CD4-positive, alpha-beta T cell (primary cell): ENCODE data around the gene TENM4. TPM values are rescaled to one million over a fixed set of nuclear protein-coding genes. Genes with fewer than 3 reads are reported as not detected.

Experiments used
- ATAC-seq: fragments of 200-7000 bp; cut with Tn5 transposase; one replicate; pipeline ENCODE4 v1.10.0; 2022; ENCODE audit warnings: mild to moderate bottlenecking; ENCODE audit not compliant: poor library complexity
- CTCF ChIA-PET: fragments of 350-600 bp; sonication (Branson Sonifier 250); formaldehyde crosslinking; loops from one replicate; lab custom pipeline; 2021; ENCODE audit warnings: antibody characterized with exemption, inconsistent platforms; lab: Charles Lee
- POLR2A ChIA-PET: fragments of 350-600 bp; sonication (Branson Sonifier 250); formaldehyde crosslinking; loops from one replicate; lab custom pipeline; 2021; ENCODE audit warnings: antibody characterized with exemption, inconsistent platforms; lab: Charles Lee
- DNase-seq, 14 experiments: peaks; one replicate each; pipeline ENCODE4 v3.0.0-alpha.2; 2013 to 2020; ENCODE audit warnings: mixed read lengths in 2 of 14
- H3K27ac ChIP-seq, 2 donors: one replicate each; pipeline versions ENCODE4 v1.5.1 to v1.7.0; 2013; ENCODE audit warnings: low read length in 2 of 2, low read depth in 1 of 2, mild to moderate bottlenecking in 1 of 2
- H3K27me3 ChIP-seq, 2 experiments: 1 replicate in 1 of 2; 2 replicates in 1 of 2; pipeline versions ENCODE4 v1.6.1 to v1.7.0; 2013; ENCODE audit warnings: low read length in 2 of 2, control low read depth in 1 of 2, mild to moderate bottlenecking in 1 of 2, moderate library complexity in 1 of 2; ENCODE audit not compliant: insufficient read depth in 2 of 2, control insufficient read depth in 1 of 2
- H3K36me3 ChIP-seq: one replicate; pipeline ENCODE4 v1.6.1; 2013; ENCODE audit warnings: low read length, control low read depth; ENCODE audit not compliant: insufficient read depth
- H3K4me1 ChIP-seq: one replicate; pipeline ENCODE4 v1.6.1; 2013; ENCODE audit warnings: low read length, control low read depth; ENCODE audit not compliant: insufficient read depth
- H3K4me3 ChIP-seq: one replicate; pipeline ENCODE4 v1.5.1; 2013; ENCODE audit warnings: mild to moderate bottlenecking, low read length, moderate library complexity
- H3K9me3 ChIP-seq, 2 experiments: 1 replicate in 1 of 2; 2 replicates in 1 of 2; pipeline versions ENCODE4 v1.6.1 to v1.7.0; 2013; ENCODE audit warnings: low read length in 2 of 2, mild to moderate bottlenecking in 2 of 2, control low read depth in 1 of 2, moderate library complexity in 1 of 2; ENCODE audit not compliant: control insufficient read depth in 1 of 2, insufficient read depth in 1 of 2
- H3K27ac Mint-ChIP-seq: one replicate; pipeline ENCODE4 v1.8.0; 2020; ENCODE audit warnings: mixed read lengths
- H3K27me3 Mint-ChIP-seq: one replicate; pipeline ENCODE4 v1.8.0; 2021; ENCODE audit warnings: mixed read lengths
- H3K36me3 Mint-ChIP-seq: one replicate; pipeline ENCODE4 v1.8.0; 2021; ENCODE audit warnings: low read depth, mixed read lengths
- H3K4me1 Mint-ChIP-seq: one replicate; pipeline ENCODE4 v1.8.0; 2021; ENCODE audit warnings: low read depth, mixed read lengths
- H3K4me3 Mint-ChIP-seq: one replicate; pipeline ENCODE4 v1.8.0; 2020; ENCODE audit warnings: mild to moderate bottlenecking, mixed read lengths
- H3K9me3 Mint-ChIP-seq: one replicate; pipeline ENCODE4 v1.8.0; 2020; ENCODE audit warnings: mixed read lengths
- intact Hi-C, 2 experiments: fragments of 100-400 bp; cut with DNase I in 1 of 2; cut with micrococcal nuclease in 1 of 2; formaldehyde crosslinking; loops; one replicate each; pipeline versions ENCODE4 v1.15.1 to v1.9.0; 2023 to 2025; cut with DNase I, micrococcal nuclease
- total RNA-seq, 174 experiments: library from RNA in 2 of 174; stranded (reverse) in 2 of 174; gene quantifications; one replicate each; pipeline ENCODE4 v1.2.3 and lab custom pipeline; 2021 to 2026
- TF ChIP-seq, protein P1 (sequence below): fragments of 200-600 bp; IDR thresholded peaks from one replicate; pipeline ENCODE4 v1.8.0; 2022; ENCODE audit warnings: antibody characterized with exemption, mild to moderate bottlenecking

TENM4 gene
- total RNA-seq, 2 experiments from 2014 or later = 0.22 to 0.31 TPM

GRCh38 chr11:79199729-79200354 is 241.0 kb downstream of the TENM4 start:
- TF ChIP-seq, protein P1, sequence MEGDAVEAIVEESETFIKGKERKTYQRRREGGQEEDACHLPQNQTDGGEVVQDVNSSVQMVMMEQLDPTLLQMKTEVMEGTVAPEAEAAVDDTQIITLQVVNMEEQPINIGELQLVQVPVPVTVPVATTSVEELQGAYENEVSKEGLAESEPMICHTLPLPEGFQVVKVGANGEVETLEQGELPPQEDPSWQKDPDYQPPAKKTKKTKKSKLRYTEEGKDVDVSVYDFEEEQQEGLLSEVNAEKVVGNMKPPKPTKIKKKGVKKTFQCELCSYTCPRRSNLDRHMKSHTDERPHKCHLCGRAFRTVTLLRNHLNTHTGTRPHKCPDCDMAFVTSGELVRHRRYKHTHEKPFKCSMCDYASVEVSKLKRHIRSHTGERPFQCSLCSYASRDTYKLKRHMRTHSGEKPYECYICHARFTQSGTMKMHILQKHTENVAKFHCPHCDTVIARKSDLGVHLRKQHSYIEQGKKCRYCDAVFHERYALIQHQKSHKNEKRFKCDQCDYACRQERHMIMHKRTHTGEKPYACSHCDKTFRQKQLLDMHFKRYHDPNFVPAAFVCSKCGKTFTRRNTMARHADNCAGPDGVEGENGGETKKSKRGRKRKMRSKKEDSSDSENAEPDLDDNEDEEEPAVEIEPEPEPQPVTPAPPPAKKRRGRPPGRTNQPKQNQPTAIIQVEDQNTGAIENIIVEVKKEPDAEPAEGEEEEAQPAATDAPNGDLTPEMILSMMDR = no peak
- intact Hi-C loops = no loop called here
- Histone ChIP-seq H3K4me1 (no peaks in the 10 kb centered on the region), H3K27ac (no peak overlapping the region), H3K27me3 (no peaks in the 10 kb centered on the region), H3K9me3 (peaks cover 0 to 3% of the 10 kb centered on the region in 2 experiments), H3K4me3 (no peak overlapping the region), H3K36me3 (no peaks in the 10 kb centered on the region)
- Mint-ChIP-seq H3K27me3 (peaks cover 4% of the 10 kb centered on the region), H3K9me3 (no peaks in the 10 kb centered on the region), H3K4me3 (no peak overlapping the region), H3K36me3 (no peaks in the 10 kb centered on the region), H3K4me1 (no peaks in the 10 kb centered on the region), H3K27ac (no peak overlapping the region)
- DNase-seq (no peak), ATAC-seq (no peak)
- ChIA-PET CTCF (no interaction called here), POLR2A (no interaction called here)

DNA sequence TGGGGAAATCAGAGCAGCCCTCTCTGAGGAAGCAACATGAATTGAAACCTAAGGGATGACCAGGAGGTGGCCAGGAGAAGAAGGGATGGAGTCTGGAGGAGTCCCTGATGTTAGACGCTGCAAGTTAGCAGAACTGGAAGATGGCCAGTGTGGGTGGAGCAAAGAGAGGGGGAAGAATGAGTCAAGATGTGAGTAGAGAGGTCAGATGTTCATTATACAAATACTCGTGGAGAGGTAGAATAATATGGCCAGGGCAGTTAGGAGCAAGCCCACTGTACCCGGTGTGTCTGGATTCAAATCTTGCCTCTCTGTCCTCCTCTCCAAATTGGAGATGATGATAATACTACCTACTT is 242.0 kb downstream of the TENM4 start:
- no peaks in the 10 kb centered on the region for H3K27me3 ChIP-seq
- Mint-ChIP-seq H3K4me3 (no peak overlapping the region), H3K9me3 (no peaks in the 10 kb centered on the region), H3K4me1 (no peaks in the 10 kb centered on the region), H3K36me3 (no peaks in the 10 kb centered on the region), H3K27ac (no peak overlapping the region), H3K27me3 (peaks cover 4% of the 10 kb centered on the region)
- peaks cover 0 to 3% of the 10 kb centered on the region in 2 experiments for H3K9me3 ChIP-seq
- H3K4me1 ChIP-seq = no peaks in the 10 kb centered on the region
- H3K27ac ChIP-seq = no peak overlapping the region
- DNase-seq (no peak), ATAC-seq (no peak)
- intact Hi-C loops = no loop called here
- POLR2A ChIA-PET = no interaction called here
- CTCF ChIA-PET = no interaction called here
- H3K36me3 ChIP-seq = no peaks in the 10 kb centered on the region
- H3K4me3 ChIP-seq = no peak overlapping the region
- TF ChIP-seq, protein P1 = no peak

GRCh38 chr11:79198203-79198897 is 242.5 kb downstream of the TENM4 start:
- ChIA-PET POLR2A (no interaction called here), CTCF (no interaction called here)
- Histone ChIP-seq H3K36me3 (no peaks in the 10 kb centered on the region), H3K4me3 (no peak overlapping the region), H3K27ac (no peak overlapping the region), H3K27me3 (no peaks in the 10 kb centered on the region), H3K9me3 (peaks cover 0 to 7% of the 10 kb centered on the region in 2 experiments), H3K4me1 (no peaks in the 10 kb centered on the region)
- Mint-ChIP-seq H3K4me1 (no peaks in the 10 kb centered on the region), H3K27me3 (peaks cover 4% of the 10 kb centered on the region), H3K27ac (no peak overlapping the region), H3K4me3 (no peak overlapping the region), H3K9me3 (no peaks in the 10 kb centered on the region), H3K36me3 (no peaks in the 10 kb centered on the region)
- ATAC-seq (no peak), DNase-seq (no peak)
- intact Hi-C loops = no loop called here
- TF ChIP-seq, protein P1 = no peak
